Fibroblast of the aortic adventitia (primary cell): ENCODE measurements around the gene PAPLN. TPM values are rescaled to one million over a fixed set of nuclear protein-coding genes. Genes with fewer than 3 reads are reported as not detected.

Experiments used
- DNase-seq: peaks from one replicate; pipeline ENCODE4 v3.0.0-alpha.2; 2010; ENCODE audit warnings: low read depth
- H3K4me3 ChIP-seq: 2 replicates; pipeline ENCODE4 v1.5.1; 2011; ENCODE audit warnings: low read depth, mild to moderate bottlenecking, control low read depth, low read length, moderate library complexity
- total RNA-seq: library from RNA; depleted of rRNA; stranded (reverse); fragments of >200 nt; gene quantifications from 2 replicates; pipeline ENCODE4 v1.2.3, GENCODE V29; 2012; ENCODE audit warnings: low replicate concordance
- TF ChIP-seq, protein P1 (sequence below): IDR thresholded peaks from 2 replicates; pipeline ENCODE4 v1.5.1; 2011; ENCODE audit warnings: mild to moderate bottlenecking, low read length, control low read depth, inconsistent platforms; ENCODE audit not compliant: insufficient read depth

The PAPLN gene
- total RNA-seq, 1 donor, result 3.0 TPM

DNA sequence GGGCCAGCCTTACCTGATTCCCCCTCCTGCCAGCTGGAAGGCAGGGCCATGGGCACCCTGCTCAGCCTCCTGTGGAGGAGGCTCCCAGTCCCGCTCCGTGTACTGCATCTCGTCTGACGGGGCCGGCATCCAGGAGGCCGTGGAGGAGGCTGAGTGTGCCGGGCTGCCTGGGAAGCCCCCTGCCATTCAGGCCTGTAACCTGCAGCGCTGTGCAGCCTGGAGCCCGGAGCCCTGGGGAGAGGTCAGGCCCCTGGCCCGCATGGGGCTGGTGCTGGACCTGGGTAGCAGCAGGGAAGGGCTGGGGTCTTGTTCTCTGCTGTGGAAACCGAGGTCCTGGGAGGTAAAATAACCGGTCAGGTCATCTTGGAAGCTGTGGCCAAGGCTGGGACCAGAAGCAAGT is 16.4 kb downstream of the PAPLN start:
- DNase-seq, result no peak
- TF ChIP-seq, protein P1, sequence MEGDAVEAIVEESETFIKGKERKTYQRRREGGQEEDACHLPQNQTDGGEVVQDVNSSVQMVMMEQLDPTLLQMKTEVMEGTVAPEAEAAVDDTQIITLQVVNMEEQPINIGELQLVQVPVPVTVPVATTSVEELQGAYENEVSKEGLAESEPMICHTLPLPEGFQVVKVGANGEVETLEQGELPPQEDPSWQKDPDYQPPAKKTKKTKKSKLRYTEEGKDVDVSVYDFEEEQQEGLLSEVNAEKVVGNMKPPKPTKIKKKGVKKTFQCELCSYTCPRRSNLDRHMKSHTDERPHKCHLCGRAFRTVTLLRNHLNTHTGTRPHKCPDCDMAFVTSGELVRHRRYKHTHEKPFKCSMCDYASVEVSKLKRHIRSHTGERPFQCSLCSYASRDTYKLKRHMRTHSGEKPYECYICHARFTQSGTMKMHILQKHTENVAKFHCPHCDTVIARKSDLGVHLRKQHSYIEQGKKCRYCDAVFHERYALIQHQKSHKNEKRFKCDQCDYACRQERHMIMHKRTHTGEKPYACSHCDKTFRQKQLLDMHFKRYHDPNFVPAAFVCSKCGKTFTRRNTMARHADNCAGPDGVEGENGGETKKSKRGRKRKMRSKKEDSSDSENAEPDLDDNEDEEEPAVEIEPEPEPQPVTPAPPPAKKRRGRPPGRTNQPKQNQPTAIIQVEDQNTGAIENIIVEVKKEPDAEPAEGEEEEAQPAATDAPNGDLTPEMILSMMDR, result no peak
- no peak overlapping the region for H3K4me3 ChIP-seq

DNA sequence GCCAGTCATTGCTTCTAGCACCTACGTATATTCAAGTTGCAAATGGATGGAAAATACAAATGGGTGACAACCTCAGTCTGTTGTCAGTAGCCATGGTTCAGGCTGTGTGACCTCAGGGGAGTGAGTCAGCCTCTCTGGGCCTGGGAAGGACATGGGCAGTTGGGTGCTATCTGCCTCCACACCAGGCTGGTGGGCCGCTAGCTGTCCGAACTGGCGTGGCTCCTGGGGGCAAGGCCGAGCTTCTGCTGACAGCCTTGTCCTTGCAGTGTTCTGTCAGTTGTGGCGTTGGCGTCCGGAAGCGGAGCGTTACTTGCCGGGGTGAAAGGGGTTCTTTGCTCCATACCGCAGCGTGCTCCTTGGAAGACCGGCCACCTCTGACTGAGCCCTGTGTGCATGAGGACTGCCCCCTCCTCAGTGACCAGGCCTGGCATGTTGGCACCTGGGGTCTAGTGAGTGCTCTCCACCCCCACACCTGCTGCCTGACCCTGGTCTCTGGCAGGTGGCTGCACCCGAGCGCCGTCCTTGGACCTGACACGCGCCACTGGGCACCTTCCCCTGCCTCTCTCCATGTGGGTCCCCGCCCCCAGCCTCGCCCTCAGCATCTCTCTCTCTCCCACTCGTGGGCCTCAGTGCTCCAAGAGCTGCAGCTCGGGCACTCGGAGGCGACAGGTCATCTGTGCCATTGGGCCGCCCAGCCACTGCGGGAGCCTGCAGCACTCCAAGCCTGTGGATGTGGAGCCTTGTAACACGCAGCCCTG is 17.1 kb downstream of the PAPLN start:
- TF ChIP-seq, protein P1, result no peak
- H3K4me3 ChIP-seq, result no peak overlapping the region
- DNase-seq, result no peak

DNA sequence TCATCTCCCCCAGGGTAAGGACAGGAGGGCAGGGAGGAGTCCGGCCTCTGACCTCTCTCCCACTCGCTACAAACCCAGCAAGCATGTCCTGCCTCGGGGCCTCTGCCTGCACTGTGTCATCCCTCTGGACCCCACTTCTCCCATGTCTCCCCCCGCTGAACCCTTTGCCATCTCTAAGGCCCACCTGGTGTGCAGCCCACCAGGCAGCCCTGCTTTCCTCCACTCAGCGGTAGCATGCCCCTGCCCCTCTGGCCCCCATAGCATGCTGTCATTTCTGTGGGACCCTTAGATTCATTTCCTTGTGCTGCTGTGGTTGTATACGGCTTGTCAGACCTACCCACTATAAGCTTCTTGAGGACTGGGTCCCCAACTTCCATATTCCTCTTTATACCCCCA is 17.7 kb downstream of the PAPLN start:
- no peak overlapping the region for H3K4me3 ChIP-seq
- no peak for DNase-seq
- TF ChIP-seq, protein P1, result no peak

GRCh38 chr14:73255693-73256225 is 18.5 kb downstream of the PAPLN start:
- no peak overlapping the region for H3K4me3 ChIP-seq
- TF ChIP-seq, protein P1, result no peak
- no peak for DNase-seq

DNA sequence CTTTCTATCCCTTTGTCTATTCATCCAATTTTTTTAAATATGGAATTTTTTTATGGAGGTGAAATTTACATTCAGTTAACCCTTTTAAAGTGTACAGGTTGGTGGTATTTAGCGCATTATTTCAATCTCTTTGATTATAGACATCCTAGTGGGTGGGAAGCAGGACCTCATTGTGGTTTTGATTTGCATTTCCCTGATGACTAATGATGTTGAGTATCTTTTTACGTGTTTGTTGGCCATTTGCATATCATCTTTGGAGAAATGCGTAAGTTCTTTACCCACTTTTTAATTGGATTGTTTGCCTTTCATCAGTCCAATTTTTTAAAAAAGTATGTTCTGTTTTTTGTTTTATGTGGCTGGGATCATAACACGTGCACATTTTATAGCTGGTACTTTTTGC is 20.8 kb downstream of the PAPLN start:
- no peak for DNase-seq
- TF ChIP-seq, protein P1, result no peak
- no peak overlapping the region for H3K4me3 ChIP-seq

GRCh38 chr14:73258845-73259611 is 21.7 kb downstream of the PAPLN start:
- no peak overlapping the region for H3K4me3 ChIP-seq
- no peak for DNase-seq
- TF ChIP-seq, protein P1, result no peak
